ENCODE measurements around the gene CACNA1B. TPM values are rescaled to one million over a fixed set of nuclear protein-coding genes. Genes with fewer than 3 reads are reported as not detected.
"Not testable (repeated sequence)": the region's sequence is repeated elsewhere in the genome, so short reads cannot be mapped to it uniquely, and the experiment has no call there.

Gene CACNA1B
- total RNA-seq, 1 experiment from 2014 or later: 1.7 TPM

DNA sequence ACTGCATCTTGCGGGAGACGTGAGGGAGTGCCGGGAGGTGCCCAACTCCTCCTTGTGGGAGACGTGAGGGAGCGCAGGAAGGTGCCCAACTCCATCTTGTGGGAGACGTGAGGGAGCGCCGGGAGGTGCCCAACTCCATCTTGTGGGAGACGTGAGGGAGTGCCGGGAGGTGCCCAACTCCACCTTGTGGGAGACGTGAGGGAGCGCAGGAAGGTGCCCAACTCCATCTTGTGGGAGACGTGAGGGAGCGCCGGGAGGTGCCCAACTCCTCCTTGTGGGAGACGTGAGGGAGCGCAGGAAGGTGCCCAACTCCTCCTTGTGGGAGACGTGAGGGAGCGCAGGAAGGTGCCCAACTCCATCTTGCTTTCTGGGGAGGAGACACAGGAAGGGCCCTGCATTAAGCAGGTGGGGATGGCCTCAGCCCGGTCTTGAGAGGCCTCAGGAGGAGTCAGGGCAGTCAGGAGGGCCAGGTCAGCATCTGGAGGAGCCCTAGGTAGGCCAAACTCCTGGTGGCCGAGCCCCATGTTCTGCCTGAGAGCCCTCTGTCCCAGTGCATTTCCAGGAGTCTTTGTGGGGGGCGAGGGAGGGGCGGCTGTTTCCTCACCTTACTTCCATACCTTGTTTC lies 236.2 kb downstream of the CACNA1B start:
- DNase-seq (ENCODE audit: low read depth, low spot score): peak; percentile 7
- H2AFZ ChIP-seq (ENCODE audit: low read depth, low read length, poor library complexity, severe bottlenecking); H4K20me1 ChIP-seq (ENCODE audit: insufficient read depth); ATAC-seq; H3K27ac ChIP-seq (ENCODE audit: low read depth, low read length); H3K9me3 ChIP-seq (ENCODE audit: control insufficient read depth in 1 of 2, insufficient read depth in 1 of 2, low read depth in 1 of 2, low read length in 2 of 2); CTCF ChIA-PET; H3K79me2 ChIP-seq (ENCODE audit: insufficient read depth, low read length); H3K9ac ChIP-seq (ENCODE audit: low read length); H3K4me2 ChIP-seq (ENCODE audit: low read length); H3K9me2 ChIP-seq (ENCODE audit: insufficient read depth); H3K27me3 ChIP-seq (ENCODE audit: insufficient read depth, low read length); H3K4me3 ChIP-seq (replicated peaks in 1 of 2; ENCODE audit: low read depth in 1 of 2, low read length in 2 of 2); RAD21 ChIA-PET (ENCODE audit: low non-redundant PET in 1 of 2, low total read pairs in 2 of 2, uncharacterized antibody in 2 of 2, unreplicated experiment in 2 of 2); H3K36me3 ChIP-seq (ENCODE audit: control insufficient read depth in 1 of 2, insufficient read depth in 2 of 2, low read length in 2 of 2); BruUV-seq (replicated peaks); intact Hi-C loops (cut with micrococcal nuclease); H3K4me1 ChIP-seq (ENCODE audit: control insufficient read depth in 1 of 2, insufficient read depth in 2 of 2, low read length in 2 of 2); POLR2A ChIA-PET: not testable (repeated sequence)
- TF ChIP-seq, protein P1, sequence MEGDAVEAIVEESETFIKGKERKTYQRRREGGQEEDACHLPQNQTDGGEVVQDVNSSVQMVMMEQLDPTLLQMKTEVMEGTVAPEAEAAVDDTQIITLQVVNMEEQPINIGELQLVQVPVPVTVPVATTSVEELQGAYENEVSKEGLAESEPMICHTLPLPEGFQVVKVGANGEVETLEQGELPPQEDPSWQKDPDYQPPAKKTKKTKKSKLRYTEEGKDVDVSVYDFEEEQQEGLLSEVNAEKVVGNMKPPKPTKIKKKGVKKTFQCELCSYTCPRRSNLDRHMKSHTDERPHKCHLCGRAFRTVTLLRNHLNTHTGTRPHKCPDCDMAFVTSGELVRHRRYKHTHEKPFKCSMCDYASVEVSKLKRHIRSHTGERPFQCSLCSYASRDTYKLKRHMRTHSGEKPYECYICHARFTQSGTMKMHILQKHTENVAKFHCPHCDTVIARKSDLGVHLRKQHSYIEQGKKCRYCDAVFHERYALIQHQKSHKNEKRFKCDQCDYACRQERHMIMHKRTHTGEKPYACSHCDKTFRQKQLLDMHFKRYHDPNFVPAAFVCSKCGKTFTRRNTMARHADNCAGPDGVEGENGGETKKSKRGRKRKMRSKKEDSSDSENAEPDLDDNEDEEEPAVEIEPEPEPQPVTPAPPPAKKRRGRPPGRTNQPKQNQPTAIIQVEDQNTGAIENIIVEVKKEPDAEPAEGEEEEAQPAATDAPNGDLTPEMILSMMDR (IDR thresholded peaks at IDR 0.05 in 2 of 3, conservative IDR thresholded peaks at IDR 0.05 in 1 of 3; ENCODE audit: borderline replicate concordance in 1 of 3, insufficient read depth in 1 of 3, low read depth in 2 of 3, low read length in 2 of 3): peak in 2 of 3 experiments; percentile 28 to 29; a peak in 2 of 6 replicates

DNA sequence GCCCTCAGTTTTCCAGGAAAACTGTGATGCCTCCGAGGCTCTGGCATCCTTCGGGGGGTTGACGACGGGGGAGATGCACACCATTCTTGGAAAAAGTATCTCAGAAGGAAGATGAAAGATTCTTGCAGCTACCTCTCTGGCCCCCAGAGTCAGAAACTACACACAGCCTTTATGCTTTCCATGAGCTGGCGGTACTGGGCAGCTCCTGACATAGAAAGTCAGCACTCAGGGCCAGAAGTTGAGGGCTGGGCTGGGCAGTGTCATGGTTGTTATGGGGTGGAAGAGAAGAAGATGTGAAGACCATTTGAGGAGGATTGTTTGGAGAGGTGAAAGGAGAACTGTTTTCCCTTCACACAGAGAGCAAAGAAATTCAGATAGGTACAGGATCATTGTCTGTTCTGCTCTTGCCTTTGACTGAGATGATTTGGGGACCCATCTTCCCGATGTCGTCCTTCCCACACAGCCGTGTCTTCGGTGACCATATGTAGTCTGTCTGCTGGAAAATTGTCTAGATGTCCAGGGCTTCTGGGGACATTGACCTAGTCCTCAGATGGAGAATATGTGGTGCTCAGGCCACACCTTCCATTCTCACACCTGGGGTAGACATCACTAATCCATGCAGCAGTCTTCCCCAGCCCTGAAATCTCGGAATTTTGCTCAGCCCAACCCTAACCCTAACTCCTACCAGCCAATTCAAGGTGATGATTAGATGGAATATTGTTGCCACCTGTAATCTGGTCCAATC lies 237.1 kb downstream of the CACNA1B start:
- H3K4me3 ChIP-seq (replicated peaks in 1 of 2; ENCODE audit: low read depth in 1 of 2, low read length in 2 of 2): no peak overlapping the region
- DNase-seq (ENCODE audit: low read depth, low spot score) (no peak), ATAC-seq (no peak)
- H3K9me3 ChIP-seq (ENCODE audit: control insufficient read depth in 1 of 2, insufficient read depth in 1 of 2, low read depth in 1 of 2, low read length in 2 of 2): no peaks in the 10 kb centered on the region
- H3K36me3 ChIP-seq (ENCODE audit: control insufficient read depth in 1 of 2, insufficient read depth in 2 of 2, low read length in 2 of 2): no peaks in the 10 kb centered on the region
- H3K79me2 ChIP-seq (ENCODE audit: insufficient read depth, low read length): no peaks in the 10 kb centered on the region
- H4K20me1 ChIP-seq (ENCODE audit: insufficient read depth): no peaks in the 10 kb centered on the region
- no peaks in the 10 kb centered on the region for H3K27me3 ChIP-seq (ENCODE audit: insufficient read depth, low read length)
- CTCF ChIA-PET: no interaction called here
- H2AFZ ChIP-seq (ENCODE audit: low read depth, low read length, poor library complexity, severe bottlenecking): no peak overlapping the region
- intact Hi-C loops (cut with micrococcal nuclease): no loop called here
- no TSS peak for BruUV-seq (replicated peaks)
- no peak overlapping the region for H3K4me2 ChIP-seq (ENCODE audit: low read length)
- no peaks in the 10 kb centered on the region for H3K4me1 ChIP-seq (ENCODE audit: control insufficient read depth in 1 of 2, insufficient read depth in 2 of 2, low read length in 2 of 2)
- H3K9ac ChIP-seq (ENCODE audit: low read length): no peak overlapping the region
- POLR2A ChIA-PET: no interaction called here
- H3K27ac ChIP-seq (ENCODE audit: low read depth, low read length): no peak overlapping the region
- no peaks in the 10 kb centered on the region for H3K9me2 ChIP-seq (ENCODE audit: insufficient read depth)
- RAD21 ChIA-PET (ENCODE audit: low non-redundant PET in 1 of 2, low total read pairs in 2 of 2, uncharacterized antibody in 2 of 2, unreplicated experiment in 2 of 2): no interaction called here
- TF ChIP-seq, protein P2, sequence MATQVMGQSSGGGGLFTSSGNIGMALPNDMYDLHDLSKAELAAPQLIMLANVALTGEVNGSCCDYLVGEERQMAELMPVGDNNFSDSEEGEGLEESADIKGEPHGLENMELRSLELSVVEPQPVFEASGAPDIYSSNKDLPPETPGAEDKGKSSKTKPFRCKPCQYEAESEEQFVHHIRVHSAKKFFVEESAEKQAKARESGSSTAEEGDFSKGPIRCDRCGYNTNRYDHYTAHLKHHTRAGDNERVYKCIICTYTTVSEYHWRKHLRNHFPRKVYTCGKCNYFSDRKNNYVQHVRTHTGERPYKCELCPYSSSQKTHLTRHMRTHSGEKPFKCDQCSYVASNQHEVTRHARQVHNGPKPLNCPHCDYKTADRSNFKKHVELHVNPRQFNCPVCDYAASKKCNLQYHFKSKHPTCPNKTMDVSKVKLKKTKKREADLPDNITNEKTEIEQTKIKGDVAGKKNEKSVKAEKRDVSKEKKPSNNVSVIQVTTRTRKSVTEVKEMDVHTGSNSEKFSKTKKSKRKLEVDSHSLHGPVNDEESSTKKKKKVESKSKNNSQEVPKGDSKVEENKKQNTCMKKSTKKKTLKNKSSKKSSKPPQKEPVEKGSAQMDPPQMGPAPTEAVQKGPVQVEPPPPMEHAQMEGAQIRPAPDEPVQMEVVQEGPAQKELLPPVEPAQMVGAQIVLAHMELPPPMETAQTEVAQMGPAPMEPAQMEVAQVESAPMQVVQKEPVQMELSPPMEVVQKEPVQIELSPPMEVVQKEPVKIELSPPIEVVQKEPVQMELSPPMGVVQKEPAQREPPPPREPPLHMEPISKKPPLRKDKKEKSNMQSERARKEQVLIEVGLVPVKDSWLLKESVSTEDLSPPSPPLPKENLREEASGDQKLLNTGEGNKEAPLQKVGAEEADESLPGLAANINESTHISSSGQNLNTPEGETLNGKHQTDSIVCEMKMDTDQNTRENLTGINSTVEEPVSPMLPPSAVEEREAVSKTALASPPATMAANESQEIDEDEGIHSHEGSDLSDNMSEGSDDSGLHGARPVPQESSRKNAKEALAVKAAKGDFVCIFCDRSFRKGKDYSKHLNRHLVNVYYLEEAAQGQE (IDR thresholded peaks at IDR 0.05; ENCODE audit: low read depth): no peak
- TF ChIP-seq EGR1 (IDR thresholded peaks at IDR 0.05; ENCODE audit: low read depth): no peak
- no peak for TF ChIP-seq SRF (IDR thresholded peaks at IDR 0.05; ENCODE audit: low read depth)
- no peak for TF ChIP-seq YY1 (IDR thresholded peaks at IDR 0.05; ENCODE audit: extremely low read depth, insufficient replicate concordance, low read depth, low read length)
- TF ChIP-seq MAX (IDR thresholded peaks at IDR 0.05): no peak
- no peak for TF ChIP-seq RAD21 (IDR thresholded peaks at IDR 0.05; ENCODE audit: low read depth)
- TF ChIP-seq, protein P1 (IDR thresholded peaks at IDR 0.05 in 2 of 3, conservative IDR thresholded peaks at IDR 0.05 in 1 of 3; ENCODE audit: borderline replicate concordance in 1 of 3, insufficient read depth in 1 of 3, low read depth in 2 of 3, low read length in 2 of 3): no peak
- TF ChIP-seq CBX3 (IDR thresholded peaks at IDR 0.05; ENCODE audit: low read depth): no peak
